Measurements from ENCODE around the gene CHN2. TPM values are rescaled to one million over a fixed set of nuclear protein-coding genes. Genes with fewer than 3 reads are reported as not detected.

CHN2 gene
- total RNA-seq, 6 donors from 2014 or later = 6.2 to 13.7 (median 11.2) TPM

GRCh38 chr7:29479301-29480200 lies 285.0 kb downstream of the CHN2 start:
- peak; percentile 10 to 61 for ATAC-seq (ENCODE audit: low FRiP score in 2 of 2)
- peak; percentile 10 to 28 for DNase-seq

GRCh38 chr7:29480451-29480850 lies 285.9 kb downstream of the CHN2 start:
- H3K27me3 ChIP-seq = no peaks in the 10 kb centered on the region
- ATAC-seq (ENCODE audit: low FRiP score in 2 of 2) (no peak), DNase-seq (peak in 1 of 2 donors; percentile 56)
- no peaks in the 10 kb centered on the region for H3K36me3 ChIP-seq
- WGBS, 2 donors = 54 to 67% methylated on average over 5 of the region's 5 CpGs
- H3K27ac ChIP-seq = peak overlapping the region in 3 of 4 donors; percentile 41 to 73 (median 48)
- TF ChIP-seq POLR2AphosphoS5 (IDR thresholded peaks at IDR 0.05) (peak in 1 of 2 donors; percentile 6), POLR2A (IDR thresholded peaks at IDR 0.05) (no peak)
- H3K4me3 ChIP-seq = peak overlapping the region in 3 of 4 donors; percentile 9 to 31 (median 20)
- peaks cover 0 to 15% (median 7%) of the 10 kb centered on the region in 4 donors for H3K4me1 ChIP-seq
- no peaks in the 10 kb centered on the region for H3K9me3 ChIP-seq

More at GRCh38 chr7:29479301-29480200, 285.0 kb downstream of the CHN2 start:
- 55 to 74% methylated on average over 17 of the region's 17 CpGs for WGBS, 2 donors
- Histone ChIP-seq H3K4me3 (peak overlapping the region in 3 of 4 donors; percentile 9 to 31 (median 20)), H3K4me1 (peaks cover 0 to 15% (median 7%) of the 10 kb centered on the region in 4 donors), H3K9me3 (no peaks in the 10 kb centered on the region), H3K27me3 (no peaks in the 10 kb centered on the region), H3K36me3 (no peaks in the 10 kb centered on the region), H3K27ac (peak overlapping the region in 3 of 4 donors; percentile 41 to 73 (median 48))
- TF ChIP-seq EP300 (IDR thresholded peaks at IDR 0.05) (no peak), POLR2AphosphoS5 (IDR thresholded peaks at IDR 0.05) (peak in 1 of 2 donors; percentile 59), POLR2A (IDR thresholded peaks at IDR 0.05) (no peak)

- Histone ChIP-seq H3K4me1 (peaks cover 0 to 15% (median 7%) of the 10 kb centered on the region in 4 donors), H3K36me3 (no peaks in the 10 kb centered on the region), H3K27ac (peak overlapping the region in 2 of 4 donors; percentile 48 to 73), H3K4me3 (peak overlapping the region in 3 of 4 donors; percentile 9 to 31 (median 20)), H3K27me3 (no peaks in the 10 kb centered on the region), H3K9me3 (no peaks in the 10 kb centered on the region)
- WGBS, 2 donors = 52 to 58% methylated on average over 5 of the region's 5 CpGs
- no peak for TF ChIP-seq POLR2AphosphoS5 (IDR thresholded peaks at IDR 0.05)
- TF ChIP-seq POLR2A (IDR thresholded peaks at IDR 0.05) = no peak
- no peak for TF ChIP-seq EP300 (IDR thresholded peaks at IDR 0.05)
- TF ChIP-seq CTCF (IDR thresholded peaks at IDR 0.05) = no peak
- DNase-seq (no peak), ATAC-seq (ENCODE audit: low FRiP score in 2 of 2) (no peak)
Observed at GRCh38 chr7:29480934-29481651, 286.5 kb downstream of the CHN2 start.

- Histone ChIP-seq H3K9me3 (no peaks in the 10 kb centered on the region), H3K36me3 (no peaks in the 10 kb centered on the region), H3K4me3 (no peak overlapping the region), H3K27ac (peak overlapping the region in 1 of 4 donors; percentile 8), H3K4me1 (peaks cover 0 to 15% (median 7%) of the 10 kb centered on the region in 4 donors), H3K27me3 (no peaks in the 10 kb centered on the region)
- no peak for DNase-seq
- ATAC-seq (ENCODE audit: low FRiP score in 2 of 2) = no peak
- TF ChIP-seq EP300 (IDR thresholded peaks at IDR 0.05) = no peak
- TF ChIP-seq POLR2A (IDR thresholded peaks at IDR 0.05) = no peak
- no peak for TF ChIP-seq POLR2AphosphoS5 (IDR thresholded peaks at IDR 0.05)
- no peak for TF ChIP-seq CTCF (IDR thresholded peaks at IDR 0.05)
- WGBS, 2 donors = 67 to 71% methylated on average over 4 of the region's 4 CpGs
Observed at GRCh38 chr7:29482056-29482455, 287.5 kb downstream of the CHN2 start.

- ATAC-seq (ENCODE audit: low FRiP score in 2 of 2) (no peak), DNase-seq (peak in 1 of 2 donors; percentile 24)
- H3K27me3 ChIP-seq = no peaks in the 10 kb centered on the region
- H3K27ac ChIP-seq = no peak overlapping the region
- TF ChIP-seq CTCF (IDR thresholded peaks at IDR 0.05) (no peak), EP300 (IDR thresholded peaks at IDR 0.05) (no peak), POLR2AphosphoS5 (IDR thresholded peaks at IDR 0.05) (no peak), POLR2A (IDR thresholded peaks at IDR 0.05) (no peak)
- H3K36me3 ChIP-seq = no peaks in the 10 kb centered on the region
- no peak overlapping the region for H3K4me3 ChIP-seq
- H3K4me1 ChIP-seq = peaks cover 0 to 15% (median 7%) of the 10 kb centered on the region in 4 donors
- 78 to 86% methylated on average over 11 of the region's 11 CpGs for WGBS, 2 donors
- no peaks in the 10 kb centered on the region for H3K9me3 ChIP-seq
Observed at GRCh38 chr7:29483219-29484104, 288.9 kb downstream of the CHN2 start.

Data from upper lobe of left lung (tissue), 6 donors.